A549 (cell line): ENCODE measurements around the gene NEXN.

Experiments
- ESRRA ChIP-seq: fragments of 150-350 bp; IDR thresholded peaks from 2 replicates; pipeline ENCODE4 v1.6.1; 2014; ENCODE audit warnings: mild to moderate bottlenecking, low read length, borderline replicate concordance
- MAX ChIP-seq: IDR thresholded peaks from 2 replicates; pipeline ENCODE4 v1.6.1; 2012
- MAZ ChIP-seq: fragments of 150-350 bp; IDR thresholded peaks from 2 replicates; pipeline ENCODE4 v1.6.1; 2014; ENCODE audit warnings: antibody characterized with exemption, low read depth, low read length, borderline replicate concordance
- PHF8 ChIP-seq: fragments of 200-600 bp; sonication (generic); IDR thresholded peaks from 2 replicates; pipeline ENCODE4 v1.6.1; 2016; ENCODE audit warnings: low read depth, mild to moderate bottlenecking, antibody characterized with exemption, moderate library complexity, borderline replicate concordance
- POLR2A ChIP-seq: IDR thresholded peaks from 2 replicates; pipeline ENCODE4 v1.6.1; 2012; ENCODE audit warnings: mild to moderate bottlenecking, low read length

DNA sequence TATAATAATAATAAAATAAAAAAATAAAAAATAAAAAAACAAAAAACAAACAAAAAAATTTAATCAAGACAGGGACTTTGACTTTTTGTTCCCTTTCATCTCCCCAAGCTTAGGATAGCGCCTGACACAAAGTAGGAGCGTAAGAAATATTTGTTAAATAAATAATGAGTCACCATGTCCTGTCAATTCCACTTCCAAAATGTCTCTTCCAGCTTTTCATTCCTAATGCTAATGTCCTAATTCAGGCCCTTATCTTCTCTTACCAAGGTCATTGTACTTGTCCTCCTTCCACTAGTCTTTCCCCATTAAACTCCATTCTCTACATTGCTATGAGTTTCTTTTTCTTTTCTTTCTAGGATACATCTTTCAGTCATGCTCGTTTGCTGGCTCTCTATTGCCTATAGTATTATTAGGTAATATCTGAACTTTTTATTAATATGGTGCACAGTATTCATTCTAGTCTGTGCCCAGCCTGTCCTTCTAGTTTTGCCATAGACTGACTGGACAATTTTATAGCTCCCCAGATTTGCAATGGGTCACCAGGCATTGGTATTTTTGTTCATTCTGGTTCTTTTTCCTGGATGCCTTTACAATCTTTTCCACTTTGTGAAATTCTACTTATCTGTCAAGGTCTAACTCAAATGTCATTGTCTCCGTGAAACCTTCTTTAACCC is 11.4 kb downstream of the NEXN start:
- TF ChIP-seq PHF8 (no peak), MAX (no peak), ESRRA (no peak), POLR2A (no peak), MAZ (no peak)
